HepG2 (cell line): ENCODE measurements around the gene ADCY10. TPM values are rescaled to one million over a fixed set of nuclear protein-coding genes. Genes with fewer than 3 reads are reported as not detected.

Source experiments
- ATAC-seq: fragments of 200-7000 bp; cut with Tn5 transposase; 3 replicates; pipeline ENCODE4 v1.9.1; 2020; ENCODE audit warnings: mild to moderate bottlenecking, moderate library complexity
- BruUV-seq: library from RNA; stranded (reverse); fragments of 400-500 nt; replicated peaks from 2 replicates; lab custom pipeline; 2021; lab: Mats Ljungman, UMichigan
- CTCF ChIA-PET: fragments of 300-600 bp; formaldehyde crosslinking; extraction: SDS; loops from one replicate; lab custom pipeline; 2021; ENCODE audit warnings: low total read pairs, inconsistent platforms, low intra/inter-chr PET ratio; lab: Yijun Ruan, JAX
- POLR2A ChIA-PET: fragments of 350-600 bp; sonication (Branson Sonifier 250); formaldehyde crosslinking; loops from one replicate; lab custom pipeline; 2020; ENCODE audit warnings: antibody characterized with exemption, inconsistent platforms; lab: Yijun Ruan, JAX
- DNase-seq: peaks from one replicate; pipeline ENCODE4 v3.0.0-alpha.2; 2015; ENCODE audit warnings: low spot score
- FAIRE-seq: peaks from 3 replicates; lab custom pipeline; 2011; peaks lifted over from hg19 to GRCh38; lab: Jason Lieb, UNC
- H2AFZ ChIP-seq: one replicate; pipeline ENCODE4 v1.6.1; 2011; ENCODE audit warnings: low read length, inconsistent platforms
- H3K27ac ChIP-seq: fragments of 300-600 bp; 3 replicates; pipeline ENCODE4 v1.8.0; 2011; ENCODE audit warnings: mixed run types, mild to moderate bottlenecking, mixed read lengths, low read length, inconsistent platforms; ENCODE audit not compliant: insufficient read depth; ENCODE audit errors: extremely low read length
- H3K27me3 ChIP-seq, 2 experiments: fragments of 200-600 bp in 1 of 2; 2 replicates in 1 of 2; 3 replicates in 1 of 2; pipeline versions ENCODE4 v1.6.0 to v1.8.0; 2011; ENCODE audit warnings: low read length in 2 of 2, mild to moderate bottlenecking in 2 of 2, moderate library complexity in 2 of 2, inconsistent platforms in 1 of 2; ENCODE audit not compliant: insufficient read depth in 2 of 2, control insufficient read depth in 1 of 2
- H3K36me3 ChIP-seq, 2 experiments: fragments of 200-600 bp in 1 of 2; replicated peaks in 1 of 2; 2 replicates in 1 of 2; 3 replicates in 1 of 2; pipeline versions ENCODE4 v1.5.1 to v1.8.0; 2011; ENCODE audit warnings: low read length in 2 of 2, inconsistent platforms in 1 of 2; ENCODE audit not compliant: insufficient read depth in 2 of 2, control insufficient read depth in 1 of 2
- H3K4me1 ChIP-seq: 2 replicates; pipeline ENCODE4 v1.5.1; 2012; ENCODE audit warnings: low read length, inconsistent platforms; ENCODE audit not compliant: insufficient read depth
- H3K4me2 ChIP-seq: 2 replicates; pipeline ENCODE4 v1.6.0; 2011; ENCODE audit warnings: low read depth, low read length, inconsistent platforms
- H3K4me3 ChIP-seq, 3 experiments: fragments of 200-600 bp in 1 of 3; sonication (generic), shearing (Covaris generic) in 1 of 3; replicated peaks in 1 of 3; 2 replicates each; pipeline ENCODE4 v1.5.1; 2011 to 2016; ENCODE audit warnings: low read length in 3 of 3, inconsistent platforms in 2 of 3, low read depth in 2 of 3, mild to moderate bottlenecking in 2 of 3, control low read depth in 1 of 3, mixed read lengths in 1 of 3; ENCODE audit not compliant: insufficient read depth in 1 of 3
- H3K79me2 ChIP-seq: one replicate; pipeline ENCODE4 v1.6.1; 2011; ENCODE audit warnings: low read length, inconsistent platforms; ENCODE audit not compliant: insufficient read depth
- H3K9ac ChIP-seq: 2 replicates; pipeline ENCODE4 v1.6.0; 2011; ENCODE audit warnings: mild to moderate bottlenecking, low read depth, low read length, inconsistent platforms; ENCODE audit not compliant: insufficient read depth
- H3K9me3 ChIP-seq: 2 replicates; pipeline ENCODE4 v1.5.1; 2012; ENCODE audit warnings: mild to moderate bottlenecking, low read length
- H4K20me1 ChIP-seq: 2 replicates; pipeline ENCODE4 v1.6.0; 2011; ENCODE audit warnings: inconsistent platforms, mild to moderate bottlenecking, low read length, moderate library complexity; ENCODE audit not compliant: insufficient read depth
- ARID2 ChIP-seq: sonication (generic); formaldehyde crosslinking; IDR thresholded peaks from 2 replicates; pipeline ENCODE4 v1.8.1; 2022; ENCODE audit warnings: mild to moderate bottlenecking, missing genetic modification reagents, borderline replicate concordance
- FOXM1 ChIP-seq: sonication (generic); formaldehyde crosslinking; IDR thresholded peaks from 2 replicates; pipeline ENCODE4 v1.5.0; 2020; ENCODE audit warnings: missing genetic modification reagents
- HMGXB4 ChIP-seq, 2 experiments: sonication (generic) in 1 of 2; formaldehyde crosslinking in 1 of 2; IDR thresholded peaks; 2 replicates each; pipeline versions ENCODE4 v1.4.0 to v1.6.1; 2018 to 2020; ENCODE audit warnings: missing genetic modification reagents in 2 of 2, borderline replicate concordance in 1 of 2, low read depth in 1 of 2, mild to moderate bottlenecking in 1 of 2, missing biosample characterization in 1 of 2
- LRRFIP1 ChIP-seq: sonication (generic); formaldehyde crosslinking; conservative IDR thresholded peaks from 2 replicates; pipeline ENCODE4 v1.4.0; 2020; ENCODE audit warnings: missing genetic modification reagents
- NCOA1 ChIP-seq: sonication (generic); formaldehyde crosslinking; IDR thresholded peaks from 2 replicates; pipeline ENCODE4 v1.9.0; 2021; ENCODE audit warnings: missing genetic modification reagents
- NFYC ChIP-seq: IDR thresholded peaks from 2 replicates; pipeline ENCODE4 v1.6.1; 2016; ENCODE audit warnings: missing genetic modification reagents, missing compliant biosample characterization
- ZBTB34 ChIP-seq: sonication (generic); formaldehyde crosslinking; IDR thresholded peaks from 2 replicates; pipeline ENCODE4 v1.8.0; 2022; ENCODE audit warnings: mild to moderate bottlenecking, missing genetic modification reagents
- ZBTB8A ChIP-seq: sonication (generic); formaldehyde crosslinking; IDR thresholded peaks from 2 replicates; pipeline ENCODE4 v1.4.0; 2020; ENCODE audit warnings: mild to moderate bottlenecking, low read depth, missing genetic modification reagents, borderline replicate concordance
- ZFP37 ChIP-seq: sonication (generic); formaldehyde crosslinking; IDR thresholded peaks from 2 replicates; pipeline ENCODE4 v1.4.0; 2020; ENCODE audit warnings: missing genetic modification reagents, borderline replicate concordance
- ZNF496 ChIP-seq: sonication (generic); formaldehyde crosslinking; IDR thresholded peaks from 2 replicates; pipeline ENCODE4 v1.8.1; 2023; ENCODE audit warnings: mild to moderate bottlenecking, moderate library complexity, missing genetic modification reagents; ENCODE audit not compliant: insufficient replicate concordance
- ZNF549 ChIP-seq: sonication (generic); formaldehyde crosslinking; IDR thresholded peaks from 2 replicates; pipeline ENCODE4 v1.5.0; 2020; ENCODE audit warnings: missing genetic modification reagents
- ZNF691 ChIP-seq: sonication (generic); formaldehyde crosslinking; IDR thresholded peaks from 2 replicates; pipeline ENCODE4 v1.4.0; 2020; ENCODE audit warnings: missing genetic modification reagents, low read depth, mild to moderate bottlenecking, borderline replicate concordance
- ZSCAN20 ChIP-seq: sonication (generic); formaldehyde crosslinking; IDR thresholded peaks from 2 replicates; pipeline ENCODE4 v1.4.0; 2020; ENCODE audit warnings: missing genetic modification reagents, mild to moderate bottlenecking, borderline replicate concordance
- in situ Hi-C: cut with HindIII; loops from 2 replicates; pipeline ENCODE4 v1.10.0; 2017; ENCODE audit warnings: low pct_unique_long_range_greater_than_20kb; ENCODE audit not compliant: extremely low pct_ligation_motif_present
- intact Hi-C: fragments of 100-400 bp; cut with micrococcal nuclease; formaldehyde crosslinking; loops from one replicate; pipeline ENCODE4 v1.10.0; 2022; ENCODE audit not compliant: unreplicated experiment
- polyA plus RNA-seq, 8 experiments: library from polyadenylated mRNA; depleted of rRNA in 3 of 8; stranded (reverse) in 7 of 8; unstranded in 1 of 8; fragments of >200 nt; fragmentation: Illumina TruSeq in 4 of 8; extraction: Trizol in 4 of 8; gene quantifications; 2 replicates each; pipeline versions ENCODE4 v1.2.1 to v1.2.3, GENCODE V29; 2011 to 2016; ENCODE audit warnings: low read depth in 4 of 8, missing spikeins in 1 of 8, mixed read lengths in 1 of 8; ENCODE audit not compliant: insufficient read depth in 1 of 8
- total RNA-seq, 5 experiments: library from RNA; depleted of rRNA; stranded (reverse); fragments of >200 nt; fragmentation: Illumina TruSeq; extraction: Trizol; gene quantifications; 2 replicates each; pipeline ENCODE4 v1.2.3, GENCODE V29; 2016; ENCODE audit warnings: low read depth in 1 of 5

ADCY10 gene
- total and polyA plus RNA-seq, 2 of the 13 experiments (the other 11 are each of a cell fraction or from before 2014, with no cell fraction given): 0.02 to 0.03 TPM

DNA sequence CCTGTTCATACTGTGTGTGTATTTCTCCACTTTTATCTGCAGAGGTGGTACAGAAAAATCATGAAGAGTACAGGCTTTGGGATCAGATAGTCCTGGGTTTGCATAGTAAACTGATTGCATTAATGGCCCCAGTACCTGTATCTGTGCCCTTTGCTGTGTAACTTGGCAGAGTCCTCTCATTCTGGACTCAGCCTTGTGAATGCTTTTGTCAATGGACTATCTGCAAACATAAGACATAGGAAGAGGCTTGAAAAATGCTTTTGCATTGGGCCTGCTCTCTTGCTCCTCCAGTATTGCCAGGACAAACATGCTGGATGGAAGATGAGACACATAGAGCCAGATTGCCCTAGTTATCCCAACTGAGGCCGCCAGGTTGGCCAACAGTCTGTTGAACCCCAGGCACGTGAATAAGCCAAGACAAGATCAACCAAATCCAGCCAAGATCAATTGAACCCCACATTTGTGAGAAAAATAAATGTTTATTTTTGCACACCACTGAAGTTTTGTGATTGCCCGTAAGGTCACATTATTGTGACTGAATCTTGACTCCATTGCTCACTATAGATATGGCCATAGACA, 37.2 kb downstream of the ADCY10 start (continued):
- no peak for TF ChIP-seq ZBTB34 (CRISPR knock-in tag)
- no peak for TF ChIP-seq LRRFIP1 (CRISPR knock-in tag)

- no peak for TF ChIP-seq ZFP37
- no peak for TF ChIP-seq NCOA1 (CRISPR knock-in tag)
- TF ChIP-seq ARID2 (CRISPR knock-in tag): no peak
- TF ChIP-seq HMGXB4 (CRISPR knock-in tag; IDR thresholded peaks at IDR 0.05; ENCODE audit: borderline replicate concordance in 1 of 2, low read depth in 1 of 2): no peak
- TF ChIP-seq ZNF549 (CRISPR knock-in tag): no peak
- no peak for TF ChIP-seq FOXM1 (CRISPR knock-in tag)
- TF ChIP-seq ZNF496 (CRISPR knock-in tag): no peak
- TF ChIP-seq ZNF691: no peak
- TF ChIP-seq ZSCAN20: no peak
- TF ChIP-seq ZBTB8A (CRISPR knock-in tag): no peak
- no peak for TF ChIP-seq NFYC (CRISPR knock-in tag)
- CTCF ChIA-PET: no interaction called here
Measured at GRCh38 chr1:167871331-167871730, 42.6 kb downstream of the ADCY10 start.

More at GRCh38 chr1:167871331-167871730, 42.6 kb downstream of the ADCY10 start:
- DNase-seq (no peak), FAIRE-seq (no peak), ATAC-seq (no peak)
- in situ Hi-C loops: no loop called here
- POLR2A ChIA-PET: no interaction called here
- Histone ChIP-seq H3K27ac (no peak overlapping the region), H3K4me1 (peaks cover 33% of the 10 kb centered on the region), H2AFZ (no peak overlapping the region), H3K79me2 (no peaks in the 10 kb centered on the region), H4K20me1 (no peaks in the 10 kb centered on the region), H3K4me2 (no peak overlapping the region), H3K36me3 (no peaks in the 10 kb centered on the region), H3K4me3 (no peak overlapping the region), H3K9me3 (no peaks in the 10 kb centered on the region), H3K27me3 (no peaks in the 10 kb centered on the region), H3K9ac (no peak overlapping the region)
- BruUV-seq: no TSS peak
- intact Hi-C loops: no loop called here
